ENCODE results near the gene PDE2A.

Gene PDE2A

DNA sequence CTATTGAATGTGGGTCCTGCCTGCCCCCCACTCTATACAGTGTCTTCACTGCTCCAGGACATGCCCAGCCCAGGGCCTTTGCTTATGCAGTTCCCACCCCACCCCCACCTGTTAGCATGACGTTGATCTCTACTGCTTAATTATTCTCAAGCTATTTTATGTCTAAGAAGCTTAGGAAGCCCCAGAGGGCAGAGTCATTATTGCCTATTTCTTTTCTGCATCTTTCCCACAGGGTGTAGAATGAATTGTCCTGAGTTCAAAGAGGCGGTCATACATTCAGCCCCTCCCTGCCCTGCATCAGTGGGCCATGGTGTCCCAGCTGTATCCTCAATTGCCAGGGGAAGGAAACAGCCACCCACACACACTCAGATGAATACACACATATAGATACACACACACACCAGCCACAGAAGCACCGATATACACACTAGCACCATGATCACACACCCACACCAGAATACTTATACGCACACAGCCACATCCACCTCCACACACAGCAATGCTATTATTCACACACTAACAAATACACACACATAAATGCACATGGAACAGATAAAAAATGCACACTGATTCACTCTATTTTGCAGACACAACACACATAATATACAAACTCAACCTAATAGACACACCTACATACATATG is 1.5 kb downstream of the PDE2A start (continued):
- TF ChIP-seq, protein P1, sequence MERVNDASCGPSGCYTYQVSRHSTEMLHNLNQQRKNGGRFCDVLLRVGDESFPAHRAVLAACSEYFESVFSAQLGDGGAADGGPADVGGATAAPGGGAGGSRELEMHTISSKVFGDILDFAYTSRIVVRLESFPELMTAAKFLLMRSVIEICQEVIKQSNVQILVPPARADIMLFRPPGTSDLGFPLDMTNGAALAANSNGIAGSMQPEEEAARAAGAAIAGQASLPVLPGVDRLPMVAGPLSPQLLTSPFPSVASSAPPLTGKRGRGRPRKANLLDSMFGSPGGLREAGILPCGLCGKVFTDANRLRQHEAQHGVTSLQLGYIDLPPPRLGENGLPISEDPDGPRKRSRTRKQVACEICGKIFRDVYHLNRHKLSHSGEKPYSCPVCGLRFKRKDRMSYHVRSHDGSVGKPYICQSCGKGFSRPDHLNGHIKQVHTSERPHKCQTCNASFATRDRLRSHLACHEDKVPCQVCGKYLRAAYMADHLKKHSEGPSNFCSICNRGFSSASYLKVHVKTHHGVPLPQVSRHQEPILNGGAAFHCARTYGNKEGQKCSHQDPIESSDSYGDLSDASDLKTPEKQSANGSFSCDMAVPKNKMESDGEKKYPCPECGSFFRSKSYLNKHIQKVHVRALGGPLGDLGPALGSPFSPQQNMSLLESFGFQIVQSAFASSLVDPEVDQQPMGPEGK (CRISPR knock-in tag; IDR thresholded peaks at IDR 0.05; ENCODE audit: borderline replicate concordance) = no peak
- TF ChIP-seq ZNF70 (CRISPR knock-in tag; IDR thresholded peaks at IDR 0.05) (no peak), ZC3H10 (CRISPR knock-in tag; IDR thresholded peaks at IDR 0.05) (no peak), CSDC2 (CRISPR knock-in tag; IDR thresholded peaks at IDR 0.05) (no peak), TCF4 (CRISPR knock-in tag; IDR thresholded peaks at IDR 0.05; ENCODE audit: borderline replicate concordance) (no peak), BACH2 (CRISPR knock-in tag; IDR thresholded peaks at IDR 0.05; ENCODE audit: borderline replicate concordance) (no peak)
- TF ChIP-seq, protein P2, sequence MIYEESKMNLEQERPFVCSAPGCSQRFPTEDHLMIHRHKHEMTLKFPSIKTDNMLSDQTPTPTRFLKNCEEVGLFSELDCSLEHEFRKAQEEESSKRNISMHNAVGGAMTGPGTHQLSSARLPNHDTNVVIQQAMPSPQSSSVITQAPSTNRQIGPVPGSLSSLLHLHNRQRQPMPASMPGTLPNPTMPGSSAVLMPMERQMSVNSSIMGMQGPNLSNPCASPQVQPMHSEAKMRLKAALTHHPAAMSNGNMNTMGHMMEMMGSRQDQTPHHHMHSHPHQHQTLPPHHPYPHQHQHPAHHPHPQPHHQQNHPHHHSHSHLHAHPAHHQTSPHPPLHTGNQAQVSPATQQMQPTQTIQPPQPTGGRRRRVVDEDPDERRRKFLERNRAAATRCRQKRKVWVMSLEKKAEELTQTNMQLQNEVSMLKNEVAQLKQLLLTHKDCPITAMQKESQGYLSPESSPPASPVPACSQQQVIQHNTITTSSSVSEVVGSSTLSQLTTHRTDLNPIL (CRISPR knock-in tag; IDR thresholded peaks at IDR 0.05; ENCODE audit: low read depth) = no peak

DNA sequence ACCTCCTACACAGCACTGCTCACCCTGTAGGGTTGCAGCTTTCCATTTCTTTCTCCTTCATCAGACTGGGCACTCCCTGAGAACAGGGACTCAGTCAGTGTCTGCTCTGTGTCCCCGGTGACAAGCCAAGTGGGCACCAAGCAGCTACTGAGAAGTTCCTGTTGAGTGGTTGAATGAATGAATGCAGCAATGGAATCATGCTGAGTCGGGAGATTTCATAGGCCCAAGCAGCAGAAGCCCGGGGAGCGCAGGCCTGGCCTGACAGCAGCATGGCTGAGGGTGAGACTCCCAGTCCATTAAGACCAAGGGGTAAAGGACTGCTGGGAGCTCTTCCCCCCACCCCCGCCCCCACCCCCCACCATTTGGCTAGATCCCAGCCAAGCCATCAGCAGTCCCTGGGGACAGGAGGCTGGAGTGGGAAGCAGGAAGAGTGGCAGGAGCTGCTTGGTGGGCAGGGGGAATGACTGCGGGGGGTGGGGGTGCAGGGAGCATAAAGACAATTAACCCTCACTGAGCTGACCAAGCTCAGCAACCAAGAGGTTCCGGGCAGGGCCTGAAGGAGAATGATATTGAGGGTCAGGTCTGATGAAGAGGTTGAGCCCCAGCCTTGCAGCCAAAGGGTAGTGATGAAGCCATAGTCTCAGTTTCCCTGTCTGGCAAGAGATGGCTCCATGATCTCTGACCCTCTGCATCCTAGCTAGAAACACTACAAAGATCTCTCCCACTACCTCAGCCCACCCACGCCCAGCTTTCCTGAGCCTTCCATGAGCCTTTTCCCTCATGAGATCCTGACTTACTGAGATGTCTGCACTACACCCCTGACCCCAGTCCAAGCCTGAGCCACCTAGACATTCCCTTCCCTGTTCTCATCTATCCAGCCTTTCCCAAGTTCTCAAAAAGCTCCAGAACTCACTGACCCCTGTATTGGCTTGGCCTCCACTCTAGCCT is 2.8 kb downstream of the PDE2A start:
- ATAC-seq = no peak
- TF ChIP-seq, protein P2 (CRISPR knock-in tag; IDR thresholded peaks at IDR 0.05; ENCODE audit: low read depth) = no peak
- TF ChIP-seq TCF4 (CRISPR knock-in tag; IDR thresholded peaks at IDR 0.05; ENCODE audit: borderline replicate concordance) = no peak
- TF ChIP-seq ZNF70 (CRISPR knock-in tag; IDR thresholded peaks at IDR 0.05) = no peak
- TF ChIP-seq ARNTL (CRISPR knock-in tag; IDR thresholded peaks at IDR 0.05; ENCODE audit: borderline replicate concordance, low read depth) = no peak

GRCh38 chr11:72670041-72670440 is 4.2 kb downstream of the PDE2A start:
- ATAC-seq = no peak
- TF ChIP-seq ZNF565 (CRISPR knock-in tag; conservative IDR thresholded peaks at IDR 0.05; ENCODE audit: low read depth) = no peak
- TF ChIP-seq ISL1 (CRISPR knock-in tag; IDR thresholded peaks at IDR 0.05) = no peak
- TF ChIP-seq ZNF70 (CRISPR knock-in tag; IDR thresholded peaks at IDR 0.05) = no peak
- TF ChIP-seq, protein P3, sequence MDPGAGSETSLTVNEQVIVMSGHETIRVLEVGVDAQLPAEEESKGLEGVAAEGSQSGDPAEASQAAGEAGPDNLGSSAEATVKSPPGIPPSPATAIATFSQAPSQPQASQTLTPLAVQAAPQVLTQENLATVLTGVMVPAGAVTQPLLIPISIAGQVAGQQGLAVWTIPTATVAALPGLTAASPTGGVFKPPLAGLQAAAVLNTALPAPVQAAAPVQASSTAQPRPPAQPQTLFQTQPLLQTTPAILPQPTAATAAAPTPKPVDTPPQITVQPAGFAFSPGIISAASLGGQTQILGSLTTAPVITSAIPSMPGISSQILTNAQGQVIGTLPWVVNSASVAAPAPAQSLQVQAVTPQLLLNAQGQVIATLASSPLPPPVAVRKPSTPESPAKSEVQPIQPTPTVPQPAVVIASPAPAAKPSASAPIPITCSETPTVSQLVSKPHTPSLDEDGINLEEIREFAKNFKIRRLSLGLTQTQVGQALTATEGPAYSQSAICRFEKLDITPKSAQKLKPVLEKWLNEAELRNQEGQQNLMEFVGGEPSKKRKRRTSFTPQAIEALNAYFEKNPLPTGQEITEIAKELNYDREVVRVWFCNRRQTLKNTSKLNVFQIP (CRISPR knock-in tag; IDR thresholded peaks at IDR 0.05; ENCODE audit: borderline replicate concordance, low read depth) = no peak
- TF ChIP-seq RARB (CRISPR knock-in tag; IDR thresholded peaks at IDR 0.05) = no peak
- TF ChIP-seq, protein P4, sequence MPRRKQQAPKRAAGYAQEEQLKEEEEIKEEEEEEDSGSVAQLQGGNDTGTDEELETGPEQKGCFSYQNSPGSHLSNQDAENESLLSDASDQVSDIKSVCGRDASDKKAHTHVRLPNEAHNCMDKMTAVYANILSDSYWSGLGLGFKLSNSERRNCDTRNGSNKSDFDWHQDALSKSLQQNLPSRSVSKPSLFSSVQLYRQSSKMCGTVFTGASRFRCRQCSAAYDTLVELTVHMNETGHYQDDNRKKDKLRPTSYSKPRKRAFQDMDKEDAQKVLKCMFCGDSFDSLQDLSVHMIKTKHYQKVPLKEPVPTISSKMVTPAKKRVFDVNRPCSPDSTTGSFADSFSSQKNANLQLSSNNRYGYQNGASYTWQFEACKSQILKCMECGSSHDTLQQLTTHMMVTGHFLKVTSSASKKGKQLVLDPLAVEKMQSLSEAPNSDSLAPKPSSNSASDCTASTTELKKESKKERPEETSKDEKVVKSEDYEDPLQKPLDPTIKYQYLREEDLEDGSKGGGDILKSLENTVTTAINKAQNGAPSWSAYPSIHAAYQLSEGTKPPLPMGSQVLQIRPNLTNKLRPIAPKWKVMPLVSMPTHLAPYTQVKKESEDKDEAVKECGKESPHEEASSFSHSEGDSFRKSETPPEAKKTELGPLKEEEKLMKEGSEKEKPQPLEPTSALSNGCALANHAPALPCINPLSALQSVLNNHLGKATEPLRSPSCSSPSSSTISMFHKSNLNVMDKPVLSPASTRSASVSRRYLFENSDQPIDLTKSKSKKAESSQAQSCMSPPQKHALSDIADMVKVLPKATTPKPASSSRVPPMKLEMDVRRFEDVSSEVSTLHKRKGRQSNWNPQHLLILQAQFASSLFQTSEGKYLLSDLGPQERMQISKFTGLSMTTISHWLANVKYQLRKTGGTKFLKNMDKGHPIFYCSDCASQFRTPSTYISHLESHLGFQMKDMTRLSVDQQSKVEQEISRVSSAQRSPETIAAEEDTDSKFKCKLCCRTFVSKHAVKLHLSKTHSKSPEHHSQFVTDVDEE (CRISPR knock-in tag; IDR thresholded peaks at IDR 0.05) = no peak
- no peak for TF ChIP-seq ARNTL (CRISPR knock-in tag; IDR thresholded peaks at IDR 0.05; ENCODE audit: borderline replicate concordance, low read depth)
- no peak for TF ChIP-seq TCF4 (CRISPR knock-in tag; IDR thresholded peaks at IDR 0.05; ENCODE audit: borderline replicate concordance)
- no peak for TF ChIP-seq ZNF8 (CRISPR knock-in tag; IDR thresholded peaks at IDR 0.05)
- TF ChIP-seq ZC3H10 (CRISPR knock-in tag; IDR thresholded peaks at IDR 0.05) = no peak
- no peak for TF ChIP-seq ZFP3 (CRISPR knock-in tag; IDR thresholded peaks at IDR 0.05)
- TF ChIP-seq, protein P5, sequence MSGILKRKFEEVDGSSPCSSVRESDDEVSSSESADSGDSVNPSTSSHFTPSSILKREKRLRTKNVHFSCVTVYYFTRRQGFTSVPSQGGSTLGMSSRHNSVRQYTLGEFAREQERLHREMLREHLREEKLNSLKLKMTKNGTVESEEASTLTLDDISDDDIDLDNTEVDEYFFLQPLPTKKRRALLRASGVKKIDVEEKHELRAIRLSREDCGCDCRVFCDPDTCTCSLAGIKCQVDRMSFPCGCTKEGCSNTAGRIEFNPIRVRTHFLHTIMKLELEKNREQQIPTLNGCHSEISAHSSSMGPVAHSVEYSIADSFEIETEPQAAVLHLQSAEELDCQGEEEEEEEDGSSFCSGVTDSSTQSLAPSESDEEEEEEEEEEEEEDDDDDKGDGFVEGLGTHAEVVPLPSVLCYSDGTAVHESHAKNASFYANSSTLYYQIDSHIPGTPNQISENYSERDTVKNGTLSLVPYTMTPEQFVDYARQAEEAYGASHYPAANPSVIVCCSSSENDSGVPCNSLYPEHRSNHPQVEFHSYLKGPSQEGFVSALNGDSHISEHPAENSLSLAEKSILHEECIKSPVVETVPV (CRISPR knock-in tag; IDR thresholded peaks at IDR 0.05) = no peak
- TF ChIP-seq GLIS3 (CRISPR knock-in tag; IDR thresholded peaks at IDR 0.05) = no peak
- no peak for TF ChIP-seq TOX (CRISPR knock-in tag; IDR thresholded peaks at IDR 0.05; ENCODE audit: borderline replicate concordance)
- no peak for TF ChIP-seq CSDC2 (CRISPR knock-in tag; IDR thresholded peaks at IDR 0.05)
- no peak for TF ChIP-seq ZFP30 (CRISPR knock-in tag; IDR thresholded peaks at IDR 0.05)

Data from SK-N-SH treated with all-trans-retinoic acid at 6 μM for 48 hours (cell line).